Panc1 (cell line): ENCODE results near the gene DLG2. TPM values are rescaled to one million over a fixed set of nuclear protein-coding genes. Genes with fewer than 3 reads are reported as not detected.

Experiments
- ATAC-seq: fragments of 200-7000 bp; cut with Tn5 transposase; 2 replicates; pipeline ENCODE4 v1.9.1; 2020; ENCODE audit warnings: mild to moderate bottlenecking, moderate library complexity
- BruUV-seq: library from RNA; stranded (reverse); fragments of 400-500 nt; replicated peaks from 2 replicates; lab custom pipeline; 2021; lab: Mats Ljungman, UMichigan
- CTCF ChIA-PET: fragments of 300-600 bp; sonication (Branson Sonifier 250); formaldehyde crosslinking; loops from one replicate; lab custom pipeline; 2022; ENCODE audit warnings: antibody characterized with exemption; lab: Charles Lee
- POLR2A ChIA-PET: fragments of 300-600 bp; sonication (Branson Sonifier 250); formaldehyde crosslinking; loops from one replicate; lab custom pipeline; 2022; ENCODE audit warnings: antibody characterized with exemption; lab: Charles Lee
- DNase-seq: peaks from one replicate; pipeline ENCODE4 v3.0.0-alpha.2; 2010; ENCODE audit warnings: low read depth, low spot score
- H3K27ac ChIP-seq: 2 replicates; pipeline ENCODE4 v1.5.1; 2011; ENCODE audit warnings: mild to moderate bottlenecking, low read length, inconsistent platforms
- H3K27me3 ChIP-seq: fragments of 200-500 bp; sonication (Bioruptor generic); 2 replicates; pipeline ENCODE4 v1.6.0; 2014; ENCODE audit warnings: low read length, inconsistent platforms; ENCODE audit not compliant: control insufficient read depth, insufficient read depth
- H3K36me3 ChIP-seq: fragments of 200-500 bp; sonication (Bioruptor generic); 2 replicates; pipeline ENCODE4 v1.5.1; 2014; ENCODE audit warnings: inconsistent platforms, mild to moderate bottlenecking, low read length, moderate library complexity; ENCODE audit not compliant: control insufficient read depth, insufficient read depth
- H3K4me1 ChIP-seq: 2 replicates; pipeline ENCODE4 v1.5.1; 2011; ENCODE audit warnings: inconsistent platforms, mild to moderate bottlenecking, low read length, moderate library complexity; ENCODE audit not compliant: control insufficient read depth, insufficient read depth
- H3K4me3 ChIP-seq, 2 experiments: 2 replicates each; pipeline ENCODE4 v1.5.1; 2011 to 2012; ENCODE audit warnings: low read depth in 2 of 2, low read length in 2 of 2, mild to moderate bottlenecking in 2 of 2, inconsistent platforms in 1 of 2, moderate library complexity in 1 of 2
- H3K9me3 ChIP-seq: fragments of 200-500 bp; sonication (Bioruptor generic); 2 replicates; pipeline ENCODE4 v1.5.1; 2014; ENCODE audit warnings: low read depth, mild to moderate bottlenecking, inconsistent platforms, low read length, moderate library complexity; ENCODE audit not compliant: control insufficient read depth, insufficient read depth
- CTCF ChIP-seq: fragments of 450-650 bp; IDR thresholded peaks from 2 replicates; pipeline ENCODE4 v1.5.1; 2017; ENCODE audit warnings: mild to moderate bottlenecking
- POLR2AphosphoS5 ChIP-seq: IDR thresholded peaks from 2 replicates; pipeline ENCODE4 v1.6.1; 2012; ENCODE audit warnings: mild to moderate bottlenecking, low read depth, low read length, moderate library complexity
- REST ChIP-seq, 2 experiments: IDR thresholded peaks; 2 replicates each; pipeline ENCODE4 v1.6.1; 2011 to 2012; ENCODE audit warnings: low read depth in 2 of 2, control low read depth in 1 of 2, low read length in 1 of 2, mild to moderate bottlenecking in 1 of 2, moderate library complexity in 1 of 2; ENCODE audit not compliant: insufficient read depth in 1 of 2
- SIN3A ChIP-seq: IDR thresholded peaks from 2 replicates; pipeline ENCODE4 v1.6.1; 2012; ENCODE audit warnings: low read depth, mild to moderate bottlenecking, low read length, moderate library complexity, borderline replicate concordance; ENCODE audit not compliant: insufficient read depth
- TCF7L2 ChIP-seq: IDR thresholded peaks from 2 replicates; pipeline ENCODE4 v1.6.1; 2011; ENCODE audit warnings: mild to moderate bottlenecking, low read depth, low read length, inconsistent platforms
- in situ Hi-C: cut with HindIII; loops from 2 replicates; pipeline ENCODE4 v1.10.0; 2016; ENCODE audit warnings: low sequenced_read_pairs, low pct_unique_long_range_greater_than_20kb
- intact Hi-C: fragments of 100-400 bp; cut with micrococcal nuclease; formaldehyde crosslinking; loops from one replicate; pipeline ENCODE4 v1.10.0; 2022; ENCODE audit not compliant: unreplicated experiment
- total RNA-seq: library from RNA; stranded (reverse); gene quantifications from one replicate; pipeline ENCODE4 v1.2.1, GENCODE V29; 2021; ENCODE audit not compliant: unreplicated experiment

Gene DLG2
- total RNA-seq, 1 experiment from 2014 or later = 4.2 TPM

- ChIA-PET POLR2A (interaction anchor here (0.6 kb wide), 1 partner anchor 87 kb away, joined by 3 read pairs; no protein-coding TSS in a partner anchor), CTCF (no interaction called here)
These were observed 1570.3 kb downstream of the DLG2 start for GRCh38 chr11:84056653-84057376.

GRCh38 chr11:84045146-84045545 lies 1582.0 kb downstream of the DLG2 start:
- H3K4me1 ChIP-seq = no peaks in the 10 kb centered on the region
- no peak overlapping the region for H3K27ac ChIP-seq
- DNase-seq (no peak), ATAC-seq (no peak)
- TF ChIP-seq POLR2AphosphoS5 = no peak
- no peaks in the 10 kb centered on the region for H3K36me3 ChIP-seq
- no TSS peak for BruUV-seq
- H3K27me3 ChIP-seq = no peaks in the 10 kb centered on the region
- no peak overlapping the region for H3K4me3 ChIP-seq
- POLR2A ChIA-PET = no interaction called here
- H3K9me3 ChIP-seq = no peaks in the 10 kb centered on the region
- CTCF ChIA-PET = no interaction called here
- intact Hi-C loops = no loop called here
- in situ Hi-C loops = no loop called here

More at GRCh38 chr11:84056653-84057376, 1570.3 kb downstream of the DLG2 start:
- DNase-seq = no peak
- no TSS peak for BruUV-seq
- H3K4me1 ChIP-seq = no peaks in the 10 kb centered on the region
- no peak for ATAC-seq
- no peaks in the 10 kb centered on the region for H3K36me3 ChIP-seq
- intact Hi-C loops (no loop called here), in situ Hi-C loops (no loop called here)
- no peaks in the 10 kb centered on the region for H3K9me3 ChIP-seq
- H3K27ac ChIP-seq = no peak overlapping the region
- TF ChIP-seq SIN3A (no peak), CTCF (no peak), REST (IDR thresholded peaks at IDR 0.05; ENCODE audit: insufficient read depth in 1 of 2, low read depth in 2 of 2, low read length in 1 of 2) (no peak), POLR2AphosphoS5 (no peak), TCF7L2 (no peak)
- no peak overlapping the region for H3K4me3 ChIP-seq
- no peaks in the 10 kb centered on the region for H3K27me3 ChIP-seq

GRCh38 chr11:84044706-84045105 lies 1582.4 kb downstream of the DLG2 start:
- TF ChIP-seq REST (IDR thresholded peaks at IDR 0.05; ENCODE audit: insufficient read depth in 1 of 2, low read depth in 2 of 2, low read length in 1 of 2) = no peak
- TF ChIP-seq CTCF = no peak
- TF ChIP-seq SIN3A = no peak
- TF ChIP-seq TCF7L2 = no peak
- TF ChIP-seq POLR2AphosphoS5 = no peak
- H3K4me3 ChIP-seq = no peak overlapping the region
- H3K27me3 ChIP-seq = no peaks in the 10 kb centered on the region
- intact Hi-C loops = no loop called here
- ChIA-PET POLR2A (no interaction called here), CTCF (no interaction called here)
- no TSS peak for BruUV-seq
- in situ Hi-C loops = no loop called here
- H3K9me3 ChIP-seq = no peaks in the 10 kb centered on the region
- DNase-seq = no peak
- no peak overlapping the region for H3K27ac ChIP-seq
- no peaks in the 10 kb centered on the region for H3K4me1 ChIP-seq
- no peaks in the 10 kb centered on the region for H3K36me3 ChIP-seq
- no peak for ATAC-seq
